IPS-15b (cell line): ENCODE measurements around the gene NMUR2.

Experiments
- H3K27me3 ChIP-seq: one replicate; pipeline ENCODE4 v1.6.1; 2013; ENCODE audit warnings: low read length; ENCODE audit not compliant: control insufficient read depth, insufficient read depth
- H3K36me3 ChIP-seq: one replicate; pipeline ENCODE4 v1.6.1; 2013; ENCODE audit warnings: low read length; ENCODE audit not compliant: control insufficient read depth, insufficient read depth
- H3K4me1 ChIP-seq: one replicate; pipeline ENCODE4 v1.6.1; 2013; ENCODE audit warnings: mild to moderate bottlenecking, low read length; ENCODE audit not compliant: control insufficient read depth, insufficient read depth
- H3K4me3 ChIP-seq: one replicate; pipeline ENCODE4 v1.5.1; 2013; ENCODE audit warnings: low read depth, low read length
- H3K9ac ChIP-seq: one replicate; pipeline ENCODE4 v1.6.1; 2013; ENCODE audit warnings: low read depth, mild to moderate bottlenecking, low read length
- H3K9me3 ChIP-seq: one replicate; pipeline ENCODE4 v1.6.1; 2013; ENCODE audit warnings: mild to moderate bottlenecking, low read length; ENCODE audit not compliant: control insufficient read depth, insufficient read depth

The NMUR2 gene

GRCh38 chr5:152397581-152397980, 7.5 kb downstream of the NMUR2 start:
- H3K9me3 ChIP-seq: no peaks in the 10 kb centered on the region
- H3K4me3 ChIP-seq: no peak overlapping the region
- no peaks in the 10 kb centered on the region for H3K27me3 ChIP-seq
- no peaks in the 10 kb centered on the region for H3K4me1 ChIP-seq
- H3K36me3 ChIP-seq: no peaks in the 10 kb centered on the region
- H3K9ac ChIP-seq: no peak overlapping the region

- H3K4me3 ChIP-seq: no peak overlapping the region
- no peaks in the 10 kb centered on the region for H3K36me3 ChIP-seq
- H3K9me3 ChIP-seq: no peaks in the 10 kb centered on the region
- no peaks in the 10 kb centered on the region for H3K27me3 ChIP-seq
- no peak overlapping the region for H3K9ac ChIP-seq
- no peaks in the 10 kb centered on the region for H3K4me1 ChIP-seq
Measured at GRCh38 chr5:152393441-152393840, 11.6 kb downstream of the NMUR2 start.

GRCh38 chr5:152389208-152389849, 15.8 kb downstream of the NMUR2 start:
- no peaks in the 10 kb centered on the region for H3K27me3 ChIP-seq
- H3K9me3 ChIP-seq: no peaks in the 10 kb centered on the region
- no peaks in the 10 kb centered on the region for H3K36me3 ChIP-seq
- H3K4me3 ChIP-seq: no peak overlapping the region
- H3K9ac ChIP-seq: no peak overlapping the region
- no peaks in the 10 kb centered on the region for H3K4me1 ChIP-seq

DNA sequence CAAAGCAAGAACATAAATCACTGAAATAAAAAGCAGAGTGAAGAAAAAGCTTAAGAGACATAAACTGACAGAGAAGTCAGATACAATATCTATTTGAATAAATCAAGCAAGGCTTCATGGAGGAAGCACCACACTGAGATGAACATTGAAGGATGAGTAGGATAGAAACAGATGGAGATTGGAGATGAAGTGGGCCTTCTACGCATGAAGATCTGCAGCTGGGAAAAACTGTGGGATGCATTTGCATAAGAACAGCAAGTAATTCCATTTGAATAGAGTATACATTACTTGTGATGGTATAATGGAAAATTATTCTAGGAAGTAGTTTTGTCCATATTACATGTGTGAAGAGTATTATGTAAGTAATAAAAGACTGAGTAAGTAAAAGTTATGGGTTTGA, 16.5 kb downstream of the NMUR2 start:
- Histone ChIP-seq H3K9me3 (no peaks in the 10 kb centered on the region), H3K4me1 (no peaks in the 10 kb centered on the region), H3K27me3 (no peaks in the 10 kb centered on the region), H3K4me3 (no peak overlapping the region), H3K36me3 (no peaks in the 10 kb centered on the region), H3K9ac (no peak overlapping the region)

DNA sequence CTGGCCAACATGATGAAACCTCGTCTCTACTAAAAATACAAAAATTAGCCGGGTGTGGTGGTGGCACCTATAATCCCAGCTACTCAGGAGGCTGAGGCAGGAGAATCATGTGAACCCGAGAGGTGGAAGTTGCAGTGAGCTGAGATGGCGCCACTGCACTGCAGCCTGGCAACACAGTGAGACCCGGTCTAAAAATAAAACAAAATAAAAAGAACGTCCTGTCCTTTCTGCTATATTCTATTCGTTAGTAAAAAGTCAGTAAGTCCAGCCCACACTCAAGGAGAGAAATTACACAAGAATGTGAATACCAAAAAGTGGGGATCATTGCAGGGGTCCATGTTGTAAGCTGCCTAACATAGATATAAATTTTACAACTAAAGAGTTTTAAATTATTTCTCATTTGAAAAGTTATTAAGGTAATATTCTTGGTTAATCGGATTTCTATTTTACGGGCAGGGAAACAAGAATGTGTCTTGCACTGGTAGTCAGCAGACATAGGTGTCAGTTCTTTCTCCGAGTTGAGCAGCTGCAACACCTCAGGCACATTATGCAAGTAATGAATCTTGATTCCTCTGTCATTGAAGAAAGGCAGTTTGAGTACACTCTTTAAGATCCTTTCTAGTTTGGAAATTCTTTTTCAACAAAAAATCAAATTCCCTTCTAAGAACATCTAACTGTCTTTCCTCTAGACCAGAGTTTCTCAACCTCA, 24.5 kb downstream of the NMUR2 start:
- Histone ChIP-seq H3K9me3 (no peaks in the 10 kb centered on the region), H3K27me3 (no peaks in the 10 kb centered on the region), H3K9ac (no peak overlapping the region), H3K4me3 (no peak overlapping the region), H3K4me1 (no peaks in the 10 kb centered on the region), H3K36me3 (no peaks in the 10 kb centered on the region)

- H3K9me3 ChIP-seq: no peaks in the 10 kb centered on the region
- no peak overlapping the region for H3K9ac ChIP-seq
- H3K4me3 ChIP-seq: no peak overlapping the region
Measured at GRCh38 chr5:152379331-152379730, 25.7 kb downstream of the NMUR2 start.

GRCh38 chr5:152378730-152379129, 26.3 kb downstream of the NMUR2 start:
- Histone ChIP-seq H3K27me3 (no peaks in the 10 kb centered on the region), H3K4me1 (no peaks in the 10 kb centered on the region), H3K4me3 (no peak overlapping the region), H3K36me3 (no peaks in the 10 kb centered on the region), H3K9ac (no peak overlapping the region), H3K9me3 (no peaks in the 10 kb centered on the region)

More at GRCh38 chr5:152379331-152379730, 25.7 kb downstream of the NMUR2 start:
- no peaks in the 10 kb centered on the region for H3K27me3 ChIP-seq
- H3K4me1 ChIP-seq: no peaks in the 10 kb centered on the region
- H3K36me3 ChIP-seq: no peaks in the 10 kb centered on the region

- no peaks in the 10 kb centered on the region for H3K36me3 ChIP-seq
- no peaks in the 10 kb centered on the region for H3K9me3 ChIP-seq
- H3K4me1 ChIP-seq: no peaks in the 10 kb centered on the region
- no peak overlapping the region for H3K4me3 ChIP-seq
- H3K9ac ChIP-seq: no peak overlapping the region
- H3K27me3 ChIP-seq: no peaks in the 10 kb centered on the region
Measured at GRCh38 chr5:152376886-152377285, 28.2 kb downstream of the NMUR2 start.

DNA sequence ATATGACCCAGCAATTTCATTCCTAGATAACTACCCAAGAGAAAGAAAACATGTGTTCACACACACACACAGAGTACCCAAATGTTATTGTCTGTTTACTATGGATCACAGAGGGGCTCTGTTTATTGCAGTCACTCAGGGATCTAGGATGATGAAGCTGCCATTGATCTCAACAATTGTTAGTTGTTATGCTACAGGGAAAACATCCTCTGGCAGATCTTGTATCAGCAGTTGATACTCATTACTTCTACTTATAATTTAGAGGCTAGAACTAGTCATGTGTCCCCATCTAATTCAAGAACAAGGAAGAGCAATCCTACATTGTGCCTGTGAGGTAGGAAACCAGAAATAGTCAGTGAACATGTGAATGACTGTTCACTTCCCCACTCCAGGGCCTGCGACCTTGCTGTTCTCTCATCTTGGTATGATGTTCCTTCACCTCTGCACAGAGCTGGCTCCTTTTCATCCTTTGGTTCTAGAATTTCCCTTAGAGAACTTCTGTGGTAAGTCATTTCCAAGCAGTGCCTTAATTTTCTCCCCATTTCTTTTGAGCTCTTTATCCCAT, 30.3 kb downstream of the NMUR2 start:
- H3K9ac ChIP-seq: no peak overlapping the region
- H3K4me3 ChIP-seq: no peak overlapping the region
- H3K36me3 ChIP-seq: no peaks in the 10 kb centered on the region
- no peaks in the 10 kb centered on the region for H3K27me3 ChIP-seq
- no peaks in the 10 kb centered on the region for H3K9me3 ChIP-seq
- no peaks in the 10 kb centered on the region for H3K4me1 ChIP-seq

- H3K9ac ChIP-seq: no peak overlapping the region
- H3K4me1 ChIP-seq: no peaks in the 10 kb centered on the region
- H3K4me3 ChIP-seq: no peak overlapping the region
- H3K9me3 ChIP-seq: no peaks in the 10 kb centered on the region
- no peaks in the 10 kb centered on the region for H3K27me3 ChIP-seq
- H3K36me3 ChIP-seq: no peaks in the 10 kb centered on the region
Measured at GRCh38 chr5:152372875-152373274, 32.2 kb downstream of the NMUR2 start.

DNA sequence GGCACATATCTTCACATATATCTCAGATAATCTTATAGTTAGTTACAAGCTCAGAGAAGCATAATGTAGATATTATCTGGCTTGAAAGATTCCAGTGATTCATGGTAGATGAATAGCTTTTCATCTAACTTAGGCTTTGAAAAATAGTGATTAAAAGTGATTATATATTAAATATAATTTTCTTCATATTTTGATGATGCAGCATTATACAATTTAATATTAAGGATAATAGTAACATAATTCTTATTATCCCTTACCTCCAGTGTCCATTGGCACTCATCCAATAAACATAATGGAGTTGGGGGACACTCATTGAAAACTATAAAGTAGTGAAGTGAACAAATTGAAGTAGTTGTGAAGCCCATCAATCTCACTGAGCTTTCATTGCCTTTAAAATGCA, 35.8 kb downstream of the NMUR2 start:
- no peaks in the 10 kb centered on the region for H3K36me3 ChIP-seq
- H3K4me3 ChIP-seq: no peak overlapping the region
- H3K9ac ChIP-seq: no peak overlapping the region
- H3K9me3 ChIP-seq: no peaks in the 10 kb centered on the region
- H3K4me1 ChIP-seq: no peaks in the 10 kb centered on the region
- H3K27me3 ChIP-seq: no peaks in the 10 kb centered on the region

GRCh38 chr5:152367554-152367953, 37.5 kb downstream of the NMUR2 start:
- no peaks in the 10 kb centered on the region for H3K4me1 ChIP-seq
- no peaks in the 10 kb centered on the region for H3K9me3 ChIP-seq
- no peak overlapping the region for H3K4me3 ChIP-seq
- H3K27me3 ChIP-seq: no peaks in the 10 kb centered on the region
- H3K9ac ChIP-seq: no peak overlapping the region
- H3K36me3 ChIP-seq: no peaks in the 10 kb centered on the region
